Measurements from ENCODE around the gene PLA2G4C. TPM values are rescaled to one million over a fixed set of nuclear protein-coding genes. Genes with fewer than 3 reads are reported as not detected.
A peak's percentile ranks its signal among the peaks of the same experiment; 100 is the strongest.
"Not testable (repeated sequence)": the region's sequence is repeated elsewhere in the genome, so short reads cannot be mapped to it uniquely, and the experiment has no call there.

The PLA2G4C gene
- total RNA-seq, 1 experiment from 2014 or later = 22.8 TPM

GRCh38 chr19:48111280-48111679 is 663 bp upstream of the PLA2G4C start:
- DNase-seq (ENCODE audit: low read depth) = no peak

- peak; percentile 73 for DNase-seq (ENCODE audit: low read depth)
Measured at GRCh38 chr19:48108997-48109782, 1.4 kb downstream of the PLA2G4C start.

GRCh38 chr19:48103922-48104321 is 6.7 kb downstream of the PLA2G4C start:
- no peak for DNase-seq (ENCODE audit: low read depth)

- peak; percentile 59 for DNase-seq (ENCODE audit: low read depth)
Measured at GRCh38 chr19:48102870-48103751, 7.5 kb downstream of the PLA2G4C start.

GRCh38 chr19:48095612-48096175 is 14.9 kb downstream of the PLA2G4C start:
- peak; percentile 63 for DNase-seq (ENCODE audit: low read depth)

GRCh38 chr19:48094855-48095203 is 15.8 kb downstream of the PLA2G4C start:
- DNase-seq (ENCODE audit: low read depth) = no peak

GRCh38 chr19:48094129-48094854 is 16.3 kb downstream of the PLA2G4C start:
- DNase-seq (ENCODE audit: low read depth) = no peak

- DNase-seq (ENCODE audit: low read depth) = peak; percentile 100
Measured at GRCh38 chr19:48091111-48091718, 19.4 kb downstream of the PLA2G4C start.

- peak; percentile 98 for DNase-seq (ENCODE audit: low read depth)
Measured at GRCh38 chr19:48090281-48090802, 20.3 kb downstream of the PLA2G4C start.

GRCh38 chr19:48088991-48089390 is 21.6 kb downstream of the PLA2G4C start:
- DNase-seq (ENCODE audit: low read depth) = not testable (repeated sequence)

- no peak for DNase-seq (ENCODE audit: low read depth)
Measured at GRCh38 chr19:48085904-48086864, 24.4 kb downstream of the PLA2G4C start.

GRCh38 chr19:48085076-48085475 is 25.5 kb downstream of the PLA2G4C start:
- DNase-seq (ENCODE audit: low read depth) = peak; percentile 86

GRCh38 chr19:48081106-48081505 is 29.5 kb downstream of the PLA2G4C start:
- no peak for DNase-seq (ENCODE audit: low read depth)

- not testable (repeated sequence) for DNase-seq (ENCODE audit: low read depth)
Measured at GRCh38 chr19:48070177-48070769, 40.3 kb downstream of the PLA2G4C start.

GRCh38 chr19:48069435-48069834 is 41.2 kb downstream of the PLA2G4C start:
- peak; percentile 39 for DNase-seq (ENCODE audit: low read depth)

- peak; percentile 75 for DNase-seq (ENCODE audit: low read depth)
Measured at GRCh38 chr19:48064509-48064908, 46.1 kb downstream of the PLA2G4C start.

- DNase-seq (ENCODE audit: low read depth) = no peak
Measured at GRCh38 chr19:48061401-48062344, 48.9 kb downstream of the PLA2G4C start.

GRCh38 chr19:48060381-48060780 is 50.2 kb downstream of the PLA2G4C start:
- DNase-seq (ENCODE audit: low read depth) = no peak

All from M059J (cell line).